Smooth muscle cell (in vitro differentiated cells): Measurements from ENCODE around the gene SAT1. TPM values are rescaled to one million over a fixed set of nuclear protein-coding genes. Genes with fewer than 3 reads are reported as not detected.

ENCODE experiments used
- DNase-seq: peaks from one replicate; lab custom pipeline; 2025; ENCODE audit not compliant: unreplicated experiment; lab: John Stamatoyannopoulos, UW
- H2AFZ ChIP-seq: fragments of 200-600 bp; sonication (generic); 2 replicates; pipeline ENCODE4 v1.6.0; 2016; ENCODE audit warnings: antibody characterized with exemption, low read depth, mild to moderate bottlenecking
- H3F3A ChIP-seq: fragments of 200-600 bp; sonication (generic); 2 replicates; pipeline ENCODE4 v1.6.0; 2017; ENCODE audit warnings: antibody characterized with exemption, low read depth
- H3K27ac ChIP-seq: fragments of 200-600 bp; sonication (generic); 2 replicates; pipeline ENCODE4 v1.5.1; 2016; ENCODE audit warnings: low read depth, mild to moderate bottlenecking
- H3K27me3 ChIP-seq: fragments of 200-600 bp; sonication (generic); 2 replicates; pipeline ENCODE4 v1.6.1; 2016; ENCODE audit warnings: low read depth, mild to moderate bottlenecking
- H3K36me3 ChIP-seq: fragments of 200-600 bp; sonication (generic); 2 replicates; pipeline ENCODE4 v1.5.1; 2016; ENCODE audit warnings: low read depth
- H3K4me1 ChIP-seq: fragments of 200-600 bp; sonication (generic); 2 replicates; pipeline ENCODE4 v1.5.1; 2016; ENCODE audit warnings: low read depth
- H3K4me2 ChIP-seq: fragments of 200-600 bp; sonication (generic); 2 replicates; pipeline ENCODE4 v1.6.0; 2016; ENCODE audit warnings: mild to moderate bottlenecking
- H3K4me3 ChIP-seq: fragments of 200-600 bp; sonication (generic); 2 replicates; pipeline ENCODE4 v1.5.1; 2016; ENCODE audit warnings: mild to moderate bottlenecking
- H3K79me2 ChIP-seq: fragments of 200-600 bp; sonication (generic); 2 replicates; pipeline ENCODE4 v1.6.0; 2016; ENCODE audit warnings: low read depth, mild to moderate bottlenecking
- H3K9ac ChIP-seq: fragments of 200-600 bp; sonication (generic); 2 replicates; pipeline ENCODE4 v1.6.0; 2016; ENCODE audit warnings: low read depth
- H3K9me3 ChIP-seq: fragments of 200-600 bp; sonication (generic); replicated peaks from 2 replicates; pipeline ENCODE4 v1.5.1; 2016; ENCODE audit warnings: low read depth
- H4K20me1 ChIP-seq: fragments of 200-600 bp; sonication (generic); 2 replicates; pipeline ENCODE4 v1.6.0; 2016; ENCODE audit warnings: low read depth
- CTCF ChIP-seq: fragments of 200-600 bp; sonication (generic); IDR thresholded peaks from 2 replicates; pipeline ENCODE4 v1.5.1; 2017; ENCODE audit warnings: borderline replicate concordance, mild to moderate bottlenecking, antibody characterized with exemption; ENCODE audit not compliant: insufficient read depth, poor library complexity, severe bottlenecking
- WGBS: methylation state at CpG from one replicate; pipeline ENCODE4 v1.1.7; 2016; ENCODE audit warnings: low lambda C conversion rate; 5-methylcytosine and 5-hydroxymethylcytosine counted together
- polyA plus RNA-seq: library from polyadenylated mRNA; unstranded; fragments of >200 nt; fragmentation: Nextera tagmentation; extraction: Ambion mirVana; gene quantifications from 2 replicates; pipeline ENCODE4 v1.2.1, GENCODE V29; 2016
- total RNA-seq: library from RNA; depleted of rRNA; stranded (reverse); fragments of >200 nt; gene quantifications from 2 replicates; pipeline ENCODE4 v1.2.3, GENCODE V29; 2014

SAT1 gene
- total and polyA plus RNA-seq, 2 experiments from 2014 or later: 399 to 777 TPM

- no peak overlapping the region for H2AFZ ChIP-seq
- peaks cover 8% of the 10 kb centered on the region for H3K79me2 ChIP-seq
- peaks cover 4% of the 10 kb centered on the region for H3K36me3 ChIP-seq
- H3K9ac ChIP-seq: peak overlapping the region; percentile 94
- peaks cover 5% of the 10 kb centered on the region for H3K4me1 ChIP-seq
- no peaks in the 10 kb centered on the region for H3K27me3 ChIP-seq
- no peaks in the 10 kb centered on the region for H3K9me3 ChIP-seq
- H4K20me1 ChIP-seq: peaks cover 24% of the 10 kb centered on the region
- 42% methylated on average over 21 of the region's 21 CpGs for WGBS
- TF ChIP-seq CTCF: no peak
- peaks cover 19% of the 10 kb centered on the region for H3F3A ChIP-seq
- DNase-seq: no peak
- peak overlapping the region; percentile 87 for H3K4me2 ChIP-seq
- H3K4me3 ChIP-seq: peak overlapping the region; percentile 82
- peak overlapping the region; percentile 98 for H3K27ac ChIP-seq
These were observed 856 bp downstream of the SAT1 start for GRCh38 chrX:23783589-23784469.

- H4K20me1 ChIP-seq: peaks cover 24% of the 10 kb centered on the region
- H3K4me3 ChIP-seq: peak overlapping the region; percentile 82
- H3K9me3 ChIP-seq: no peaks in the 10 kb centered on the region
- peak overlapping the region; percentile 87 for H3K4me2 ChIP-seq
- peaks cover 8% of the 10 kb centered on the region for H3K79me2 ChIP-seq
- peaks cover 4% of the 10 kb centered on the region for H3K36me3 ChIP-seq
- peaks cover 16% of the 10 kb centered on the region for H3F3A ChIP-seq
- no peaks in the 10 kb centered on the region for H3K27me3 ChIP-seq
- 60% methylated on average over 8 of the region's 8 CpGs for WGBS
- H3K9ac ChIP-seq: peak overlapping the region; percentile 94
- TF ChIP-seq CTCF: no peak
- no peak overlapping the region for H2AFZ ChIP-seq
- no peak for DNase-seq
- H3K4me1 ChIP-seq: peaks cover 5% of the 10 kb centered on the region
- peak overlapping the region; percentile 98 for H3K27ac ChIP-seq
These were observed 1.7 kb downstream of the SAT1 start for GRCh38 chrX:23784470-23785331.

GRCh38 chrX:23785580-23785979 lies 2.6 kb downstream of the SAT1 start:
- no peak overlapping the region for H3K9ac ChIP-seq
- no peak for DNase-seq
- peaks cover 24% of the 10 kb centered on the region for H4K20me1 ChIP-seq
- no peaks in the 10 kb centered on the region for H3K9me3 ChIP-seq
- H3K4me1 ChIP-seq: peaks cover 5% of the 10 kb centered on the region
- H3K27me3 ChIP-seq: no peaks in the 10 kb centered on the region
- TF ChIP-seq CTCF: no peak
- peak overlapping the region; percentile 87 for H3K4me2 ChIP-seq
- no peak overlapping the region for H2AFZ ChIP-seq
- peaks cover 4% of the 10 kb centered on the region for H3K36me3 ChIP-seq
- H3K27ac ChIP-seq: peak overlapping the region; percentile 98
- H3K4me3 ChIP-seq: peak overlapping the region; percentile 82
- 92% methylated on average over 2 of the region's 2 CpGs for WGBS
- peaks cover 8% of the 10 kb centered on the region for H3K79me2 ChIP-seq
- H3F3A ChIP-seq: peaks cover 14% of the 10 kb centered on the region
